IMR-90 (cell line): ENCODE data around the gene SOX5. TPM values are rescaled to one million over a fixed set of nuclear protein-coding genes. Genes with fewer than 3 reads are reported as not detected.

Experiments used
- ATAC-seq: fragments of 200-7000 bp; cut with Tn5 transposase; 2 replicates; pipeline ENCODE4 v1.9.1; 2020; ENCODE audit warnings: low read depth, mild to moderate bottlenecking, moderate library complexity
- BruUV-seq: library from RNA; stranded (reverse); fragments of 400-500 nt; replicated peaks from 2 replicates; lab custom pipeline; 2021; lab: Mats Ljungman, UMichigan
- CTCF ChIA-PET: fragments of 300-600 bp; formaldehyde crosslinking; extraction: SDS; loops from one replicate; lab custom pipeline; 2021; ENCODE audit warnings: antibody characterized with exemption; lab: Yijun Ruan, JAX
- POLR2A ChIA-PET: fragments of 300-600 bp; sonication (Branson Sonifier 250); formaldehyde crosslinking; loops from one replicate; lab custom pipeline; 2022; ENCODE audit warnings: antibody characterized with exemption; ENCODE audit not compliant: unreplicated experiment; lab: Charles Lee
- DNase-seq: peaks from one replicate; pipeline ENCODE4 v3.0.0; 2013
- H2AFZ ChIP-seq: replicated peaks from 2 replicates; pipeline ENCODE3; 2013; ENCODE audit warnings: low read length, mild to moderate bottlenecking; ENCODE audit not compliant: poor library complexity
- H2AK5ac ChIP-seq: 2 replicates; pipeline ENCODE4 v1.6.1; 2013; ENCODE audit warnings: low read depth, low read length, inconsistent platforms
- H2AK9ac ChIP-seq: replicated peaks from 2 replicates; pipeline ENCODE3; 2013; ENCODE audit warnings: mild to moderate bottlenecking, low read depth, low read length, moderate library complexity; ENCODE audit not compliant: poor library complexity
- H2BK120ac ChIP-seq: 2 replicates; pipeline ENCODE4 v1.6.1; 2013; ENCODE audit warnings: low read depth, low read length, inconsistent platforms
- H2BK15ac ChIP-seq: 3 replicates; pipeline ENCODE4 v1.6.1; 2013; ENCODE audit warnings: low read depth, low read length, inconsistent platforms
- H2BK20ac ChIP-seq: 2 replicates; pipeline ENCODE4 v1.6.1; 2013; ENCODE audit warnings: low read depth, mild to moderate bottlenecking, inconsistent platforms, low read length, moderate library complexity
- H2BK5ac ChIP-seq: 2 replicates; pipeline ENCODE4 v1.6.1; 2013; ENCODE audit warnings: mild to moderate bottlenecking, low read depth, low read length, inconsistent platforms; ENCODE audit not compliant: poor library complexity, severe bottlenecking
- H3K14ac ChIP-seq: replicated peaks from 2 replicates; pipeline ENCODE4 v1.6.1; 2013; ENCODE audit warnings: low read depth, low read length, inconsistent platforms
- H3K18ac ChIP-seq: 2 replicates; pipeline ENCODE4 v1.6.1; 2013; ENCODE audit warnings: low read depth, low read length, control low read depth
- H3K23ac ChIP-seq: 2 replicates; pipeline ENCODE4 v1.6.1; 2013; ENCODE audit warnings: low read depth, low read length, inconsistent platforms
- H3K27ac ChIP-seq: 2 replicates; pipeline ENCODE4 v1.5.1; 2013; ENCODE audit warnings: mild to moderate bottlenecking, control low read depth, low read length; ENCODE audit not compliant: insufficient read depth
- H3K27me3 ChIP-seq: 2 replicates; pipeline ENCODE4 v1.6.1; 2013; ENCODE audit warnings: low read length; ENCODE audit not compliant: control insufficient read depth, insufficient read depth
- H3K36me3 ChIP-seq: 2 replicates; pipeline ENCODE4 v1.6.1; 2013; ENCODE audit warnings: low read length, mixed read lengths; ENCODE audit not compliant: control insufficient read depth, insufficient read depth
- H3K4ac ChIP-seq: 2 replicates; pipeline ENCODE4 v1.6.1; 2013; ENCODE audit warnings: low read depth, low read length, inconsistent platforms
- H3K4me1 ChIP-seq: 2 replicates; pipeline ENCODE4 v1.6.1; 2013; ENCODE audit warnings: low read length, mixed read lengths; ENCODE audit not compliant: control insufficient read depth, insufficient read depth
- H3K4me2 ChIP-seq: 2 replicates; pipeline ENCODE4 v1.6.1; 2013; ENCODE audit warnings: low read depth, mild to moderate bottlenecking, control low read depth, low read length, moderate library complexity
- H3K4me3 ChIP-seq: 2 replicates; pipeline ENCODE4 v1.5.1; 2013; ENCODE audit warnings: low read depth, mild to moderate bottlenecking, control low read depth, low read length, moderate library complexity; ENCODE audit not compliant: insufficient read depth
- H3K56ac ChIP-seq: 2 replicates; pipeline ENCODE4 v1.6.1; 2013; ENCODE audit warnings: low read length, inconsistent platforms; ENCODE audit not compliant: insufficient read depth; ENCODE audit errors: extremely low read depth
- H3K79me1 ChIP-seq, 2 experiments: 2 replicates each; pipeline ENCODE4 v1.6.1; 2013; ENCODE audit warnings: low read length in 2 of 2, inconsistent platforms in 1 of 2, low read depth in 1 of 2
- H3K9ac ChIP-seq: 2 replicates; pipeline ENCODE4 v1.6.1; 2013; ENCODE audit warnings: low read depth, low read length, control low read depth
- H3K9me1 ChIP-seq: 2 replicates; pipeline ENCODE4 v1.6.1; 2013; ENCODE audit warnings: low read length, inconsistent platforms; ENCODE audit not compliant: insufficient read depth
- H3K9me3 ChIP-seq: 2 replicates; pipeline ENCODE4 v1.6.1; 2013; ENCODE audit warnings: low read length; ENCODE audit not compliant: control insufficient read depth, insufficient read depth
- H4K20me1 ChIP-seq: 2 replicates; pipeline ENCODE4 v1.6.1; 2013; ENCODE audit warnings: low read length, inconsistent platforms; ENCODE audit not compliant: insufficient read depth
- H4K5ac ChIP-seq: 2 replicates; pipeline ENCODE4 v1.6.1; 2013; ENCODE audit warnings: mild to moderate bottlenecking, low read depth, low read length, control low read depth
- H4K8ac ChIP-seq, 2 experiments: 2 replicates each; pipeline ENCODE4 v1.6.1; 2013; ENCODE audit warnings: low read depth in 2 of 2, low read length in 2 of 2, control low read depth in 1 of 2, inconsistent platforms in 1 of 2
- H4K91ac ChIP-seq: 2 replicates; pipeline ENCODE4 v1.6.1; 2013; ENCODE audit warnings: low read depth, low read length, inconsistent platforms; ENCODE audit not compliant: insufficient read depth
- CEBPB ChIP-seq: IDR thresholded peaks from 2 replicates; pipeline ENCODE4 v1.6.1; 2012; ENCODE audit warnings: low read depth, low read length, improper control_type of control experiment
- MXI1 ChIP-seq: IDR thresholded peaks from 2 replicates; pipeline ENCODE4 v1.6.1; 2012; ENCODE audit warnings: low read depth, mild to moderate bottlenecking, low read length, moderate library complexity, borderline replicate concordance
- POLR2A ChIP-seq: IDR thresholded peaks from 2 replicates; pipeline ENCODE4 v1.6.1; 2012; ENCODE audit warnings: mild to moderate bottlenecking, low read depth, low read length
- RCOR1 ChIP-seq: IDR thresholded peaks from 2 replicates; pipeline ENCODE4 v1.6.1; 2012; ENCODE audit warnings: mild to moderate bottlenecking, low read length, improper control_type of control experiment; ENCODE audit not compliant: insufficient replicate concordance
- RFX5 ChIP-seq: IDR thresholded peaks from 2 replicates; pipeline ENCODE4 v1.8.0; 2012; ENCODE audit warnings: low read depth, mild to moderate bottlenecking, low read length, moderate library complexity
- SMC3 ChIP-seq: fragments of 150-350 bp; IDR thresholded peaks from 2 replicates; pipeline ENCODE4 v1.6.1; 2016; ENCODE audit warnings: low read depth, mild to moderate bottlenecking, antibody characterized with exemption, low read length, moderate library complexity
- WGBS, 2 experiments: methylation state at CpG; one replicate each; pipeline versions ENCODE4 v1.1.5 to v1.1.7; 2013; ENCODE audit warnings: missing lambda C conversion rate in 2 of 2; ENCODE audit not compliant: insufficient read length in 1 of 2; ENCODE audit errors: extremely low coverage in 2 of 2; 5-methylcytosine and 5-hydroxymethylcytosine counted together
- dilution Hi-C: fragments of 300-500 bp; cut with HindIII; formaldehyde crosslinking; loops from one replicate; pipeline ENCODE4 v1.14.3; 2018; ENCODE audit warnings: low sequenced_read_pairs; ENCODE audit not compliant: unreplicated experiment
- in situ Hi-C: fragments of 300-500 bp; cut with MboI; formaldehyde crosslinking; loops from 3 replicates; pipeline ENCODE4 v1.14.3; 2019; ENCODE audit warnings: low sequenced_read_pairs, inconsistent platforms, mixed read lengths
- intact Hi-C: fragments of 100-400 bp; cut with micrococcal nuclease; formaldehyde crosslinking; loops from 2 replicates; pipeline ENCODE4 v1.10.0; 2022
- polyA plus RNA-seq, 3 experiments: library from polyadenylated mRNA; depleted of rRNA; stranded (reverse); fragments of >200 nt; gene quantifications; 2 replicates each; pipeline ENCODE4 v1.2.3, GENCODE V29; 2012; ENCODE audit warnings: low replicate concordance in 1 of 3
- total RNA-seq: library from RNA; depleted of rRNA; stranded (reverse); fragments of >200 nt; gene quantifications from 2 replicates; pipeline ENCODE4 v1.2.3, GENCODE V29; 2012
- TF ChIP-seq, protein P1 (sequence below): fragments of 150-350 bp; IDR thresholded peaks from 2 replicates; pipeline ENCODE4 v1.6.1; 2017; ENCODE audit warnings: mild to moderate bottlenecking, antibody characterized with exemption, low read length, low read depth

The SOX5 gene
- total and polyA plus RNA-seq, 2 of the 4 experiments (the other 2 are of a cell fraction) = 1.1 to 13.1 TPM

DNA sequence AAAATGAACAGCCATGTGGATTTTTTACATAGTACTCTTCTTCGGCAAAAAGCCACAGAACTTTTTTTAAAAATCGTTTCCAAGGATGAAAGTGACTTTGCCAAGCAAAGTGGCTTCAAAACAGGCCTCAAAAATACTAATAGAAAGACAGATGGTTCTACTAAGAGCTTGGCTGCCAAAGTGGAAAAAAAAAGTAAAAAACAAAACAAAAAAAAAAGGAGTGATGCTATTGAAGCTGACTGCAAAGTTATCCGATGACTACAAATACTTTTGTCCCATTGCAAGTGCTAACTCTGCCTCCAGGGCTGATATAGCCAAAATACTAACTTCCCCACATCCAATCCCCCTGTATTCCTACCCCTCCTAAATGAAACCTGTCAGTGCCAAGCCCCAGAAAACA is 277.6 kb downstream of the SOX5 start:
- intact Hi-C loops = no loop called here
- H4K20me1 ChIP-seq = no peaks in the 10 kb centered on the region
- H3K23ac ChIP-seq = no peak overlapping the region
- H3K4me1 ChIP-seq = no peaks in the 10 kb centered on the region
- dilution Hi-C loops = no loop called here
- POLR2A ChIA-PET = no interaction called here
- no peak overlapping the region for H3K4me3 ChIP-seq
- H2AK5ac ChIP-seq = no peak overlapping the region
- H3K4me2 ChIP-seq = no peak overlapping the region
- ATAC-seq = no peak
- H3K14ac ChIP-seq = no peak overlapping the region
- no peaks in the 10 kb centered on the region for H3K79me1 ChIP-seq
- H3K27me3 ChIP-seq = no peaks in the 10 kb centered on the region
- H2BK20ac ChIP-seq = no peak overlapping the region
- H3K27ac ChIP-seq = no peak overlapping the region
- no peak overlapping the region for H4K5ac ChIP-seq
- H3K9me1 ChIP-seq = no peaks in the 10 kb centered on the region
- H3K56ac ChIP-seq = no peak overlapping the region
- H4K91ac ChIP-seq = no peak overlapping the region
- H3K4ac ChIP-seq = no peak overlapping the region
- no peak for DNase-seq
- H3K9ac ChIP-seq = no peak overlapping the region
- CTCF ChIA-PET = no interaction called here
- no peak overlapping the region for H2BK120ac ChIP-seq
- H2BK15ac ChIP-seq = no peak overlapping the region
- no peak overlapping the region for H3K18ac ChIP-seq
- H3K36me3 ChIP-seq = no peaks in the 10 kb centered on the region
- BruUV-seq = no TSS peak
- H2AFZ ChIP-seq = no peak overlapping the region
- H3K9me3 ChIP-seq = no peaks in the 10 kb centered on the region
- no peak overlapping the region for H4K8ac ChIP-seq
- no peak overlapping the region for H2AK9ac ChIP-seq
- no CpG with 5 or more reads among the region's 3 CpGs for WGBS, 2 experiments
- no peak overlapping the region for H2BK5ac ChIP-seq
- in situ Hi-C loops = no loop called here
- TF ChIP-seq RCOR1 = no peak
- TF ChIP-seq CEBPB = no peak
- TF ChIP-seq, protein P1, sequence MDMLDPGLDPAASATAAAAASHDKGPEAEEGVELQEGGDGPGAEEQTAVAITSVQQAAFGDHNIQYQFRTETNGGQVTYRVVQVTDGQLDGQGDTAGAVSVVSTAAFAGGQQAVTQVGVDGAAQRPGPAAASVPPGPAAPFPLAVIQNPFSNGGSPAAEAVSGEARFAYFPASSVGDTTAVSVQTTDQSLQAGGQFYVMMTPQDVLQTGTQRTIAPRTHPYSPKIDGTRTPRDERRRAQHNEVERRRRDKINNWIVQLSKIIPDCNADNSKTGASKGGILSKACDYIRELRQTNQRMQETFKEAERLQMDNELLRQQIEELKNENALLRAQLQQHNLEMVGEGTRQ = no peak
- no peak for TF ChIP-seq MXI1
- TF ChIP-seq RFX5 = no peak
- no peak for TF ChIP-seq POLR2A
- no peak for TF ChIP-seq SMC3
